BLaER1 treated with 17β-estradiol and CSF1 and Interleukin-3, amounts not matched to agents 10 nM and 100 nM (cell line): ENCODE results near the gene SRPX.
A peak's percentile ranks its signal among the peaks of the same experiment; 100 is the strongest.

Experiments
- H3K27ac ChIP-seq, 11 experiments: shearing (Covaris generic); formaldehyde crosslinking; 2 replicates each; pipeline ENCODE4 v1.8.1; 2022
- H3K27me3 ChIP-seq, 11 experiments: shearing (Covaris generic); formaldehyde crosslinking; 2 replicates each; pipeline ENCODE4 v1.8.1; 2022
- H3K36me3 ChIP-seq, 11 experiments: shearing (Covaris generic); formaldehyde crosslinking; 2 replicates each; pipeline ENCODE4 v1.8.1; 2022
- H3K4me1 ChIP-seq, 10 experiments: shearing (Covaris generic); formaldehyde crosslinking; 2 replicates each; pipeline ENCODE4 v1.8.1; 2022
- H3K4me2 ChIP-seq, 11 experiments: shearing (Covaris generic); formaldehyde crosslinking; 2 replicates each; pipeline ENCODE4 v1.8.1; 2022
- H3K4me3 ChIP-seq, 10 experiments: shearing (Covaris generic); formaldehyde crosslinking; 2 replicates each; pipeline ENCODE4 v1.8.1; 2022
- H3K9ac ChIP-seq, 11 experiments: shearing (Covaris generic); formaldehyde crosslinking; 2 replicates each; pipeline ENCODE4 v1.8.1; 2022
- H3K9me3 ChIP-seq, 11 experiments: shearing (Covaris generic); formaldehyde crosslinking; replicated peaks in 1 of 11; 2 replicates each; pipeline ENCODE4 v1.8.1; 2022
- H4K20me1 ChIP-seq, 11 experiments: shearing (Covaris generic); formaldehyde crosslinking; 2 replicates each; pipeline ENCODE4 v1.8.1; 2022
- Cebpa-rat ChIP-seq, 11 experiments: shearing (Covaris generic); IDR thresholded peaks; 2 replicates each; pipeline ENCODE4 v1.8.1; 2022

The SRPX gene, protein sequence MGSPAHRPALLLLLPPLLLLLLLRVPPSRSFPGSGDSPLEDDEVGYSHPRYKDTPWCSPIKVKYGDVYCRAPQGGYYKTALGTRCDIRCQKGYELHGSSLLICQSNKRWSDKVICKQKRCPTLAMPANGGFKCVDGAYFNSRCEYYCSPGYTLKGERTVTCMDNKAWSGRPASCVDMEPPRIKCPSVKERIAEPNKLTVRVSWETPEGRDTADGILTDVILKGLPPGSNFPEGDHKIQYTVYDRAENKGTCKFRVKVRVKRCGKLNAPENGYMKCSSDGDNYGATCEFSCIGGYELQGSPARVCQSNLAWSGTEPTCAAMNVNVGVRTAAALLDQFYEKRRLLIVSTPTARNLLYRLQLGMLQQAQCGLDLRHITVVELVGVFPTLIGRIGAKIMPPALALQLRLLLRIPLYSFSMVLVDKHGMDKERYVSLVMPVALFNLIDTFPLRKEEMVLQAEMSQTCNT

DNA sequence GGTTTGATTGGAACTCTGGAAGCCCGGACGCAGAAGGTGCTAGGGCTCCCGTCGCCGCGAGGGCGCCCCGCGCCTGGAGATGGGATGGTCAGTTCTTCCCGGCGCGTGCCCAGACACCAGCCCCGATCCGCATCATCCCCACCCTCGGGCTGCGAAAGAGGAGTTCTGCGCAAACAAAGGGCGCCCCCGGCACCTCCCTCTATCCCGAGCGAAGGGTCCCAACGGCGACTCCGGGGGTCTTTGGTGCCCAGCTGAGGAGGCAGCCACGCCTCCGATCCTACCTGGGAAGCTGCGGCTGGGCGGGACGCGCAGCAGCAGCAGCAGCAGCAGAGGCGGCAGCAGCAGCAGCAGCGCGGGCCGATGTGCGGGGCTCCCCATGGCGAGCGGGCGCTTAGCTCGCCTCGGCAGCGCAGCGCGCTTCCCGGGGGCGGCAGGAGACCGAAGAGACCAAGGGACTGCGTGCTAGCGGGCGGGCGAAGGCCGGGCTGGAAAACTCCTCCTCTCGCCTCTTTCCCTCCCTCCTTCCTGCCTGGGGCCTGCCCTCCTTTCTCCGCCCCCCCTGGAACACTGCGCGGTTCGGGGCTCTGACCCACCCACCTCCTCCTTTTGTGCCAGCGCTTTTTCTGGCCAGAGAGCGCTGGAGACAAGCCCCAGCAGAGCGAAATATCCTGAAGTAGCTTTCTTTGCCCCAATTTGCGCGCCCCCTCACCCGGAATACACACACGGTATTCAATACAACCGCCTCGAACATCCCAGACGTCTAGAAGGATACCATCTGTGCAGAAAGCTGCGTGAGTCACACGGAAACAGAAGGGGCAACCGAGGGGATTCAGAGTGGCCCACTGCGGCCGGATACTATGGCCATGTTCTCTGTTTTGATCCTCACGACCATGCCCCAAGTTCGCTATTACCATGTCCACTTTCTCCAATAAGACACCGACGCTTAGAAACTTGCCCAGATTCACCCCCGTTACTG is at the start of gene SRPX:
Gene SRPX (minus strand): TSS at position 457 of the 976 bp plus-strand sequence. CDS start 79 bp downstream, at position 378.
- peak within 1 kb of the TSS in 10 of 11 experiments; percentile 22 to 55 (median 48); a peak in 16 of 22 replicates for H3K9ac ChIP-seq
- peak within 1 kb of the TSS; percentile 50 to 70 (median 62) for H3K4me3 ChIP-seq

DNA sequence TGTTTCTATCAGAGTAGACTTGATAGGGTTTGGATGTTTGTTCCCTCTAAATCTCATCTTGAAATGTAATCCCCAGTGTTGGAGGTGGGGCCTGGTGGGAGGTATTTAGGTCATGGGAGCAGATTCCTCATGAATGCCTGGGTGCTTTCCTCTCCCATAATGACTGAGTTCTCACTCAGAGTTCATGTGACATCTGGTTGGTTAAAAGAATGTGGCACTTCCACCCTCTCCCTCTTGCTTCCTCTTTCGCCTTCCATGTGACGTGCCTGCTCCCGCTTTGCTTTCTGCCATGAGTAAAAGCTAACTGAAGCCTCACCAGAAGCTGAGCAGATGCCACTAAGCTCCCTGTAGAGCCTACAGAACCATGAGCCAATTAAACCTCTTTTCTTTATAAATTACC is 47.3 kb upstream of the SRPX start:
- 0 out of 22 replicates have a peak overlapping the region, but pooled peaks of 1 of the 11 experiments have one; percentile 4 for H3K4me2 ChIP-seq
- peaks cover 0 to 13% (median 11%) of the 10 kb centered on the region in 10 experiments; a peak in 14 of 20 replicates for H3K4me1 ChIP-seq
- H4K20me1 ChIP-seq: no peaks in the 10 kb centered on the region
- TF ChIP-seq Cebpa-rat (IDR thresholded peaks at IDR 0.05): no peak
- no peak overlapping the region for H3K27ac ChIP-seq
- no peak overlapping the region for H3K9ac ChIP-seq
- H3K27me3 ChIP-seq: no peaks in the 10 kb centered on the region; a peak in 1 of 22 replicates
- no peak overlapping the region for H3K4me3 ChIP-seq
- peaks cover 0 to 15% (median 0%) of the 10 kb centered on the region in 11 experiments; a peak in 5 of 22 replicates for H3K36me3 ChIP-seq
- peaks cover 0 to 18% (median 12%) of the 10 kb centered on the region in 11 experiments; a peak in 13 of 22 replicates for H3K9me3 ChIP-seq

More for the DNA sequence above, at the start of gene SRPX:
- peaks cover 0 to 6% (median 2%) of the 10 kb centered on the region in 10 experiments; a peak in 6 of 20 replicates for H3K4me1 ChIP-seq
- H3K4me2 ChIP-seq: peak within 1 kb of the TSS; percentile 75 to 93 (median 88)
- H3K27me3 ChIP-seq: peaks cover 20 to 38% (median 33%) of the 10 kb centered on the region in 11 experiments
- H3K27ac ChIP-seq: peak within 1 kb of the TSS in 1 of 11 experiments; percentile 16; a peak in 1 of 22 replicates
- peaks cover 0 to 8% (median 0%) of the 10 kb centered on the region in 11 experiments; a peak in 3 of 22 replicates for H3K9me3 ChIP-seq
- H3K36me3 ChIP-seq: no peaks in the 10 kb centered on the region
- no peak for TF ChIP-seq Cebpa-rat (IDR thresholded peaks at IDR 0.05)
- no peaks in the 10 kb centered on the region for H4K20me1 ChIP-seq

DNA sequence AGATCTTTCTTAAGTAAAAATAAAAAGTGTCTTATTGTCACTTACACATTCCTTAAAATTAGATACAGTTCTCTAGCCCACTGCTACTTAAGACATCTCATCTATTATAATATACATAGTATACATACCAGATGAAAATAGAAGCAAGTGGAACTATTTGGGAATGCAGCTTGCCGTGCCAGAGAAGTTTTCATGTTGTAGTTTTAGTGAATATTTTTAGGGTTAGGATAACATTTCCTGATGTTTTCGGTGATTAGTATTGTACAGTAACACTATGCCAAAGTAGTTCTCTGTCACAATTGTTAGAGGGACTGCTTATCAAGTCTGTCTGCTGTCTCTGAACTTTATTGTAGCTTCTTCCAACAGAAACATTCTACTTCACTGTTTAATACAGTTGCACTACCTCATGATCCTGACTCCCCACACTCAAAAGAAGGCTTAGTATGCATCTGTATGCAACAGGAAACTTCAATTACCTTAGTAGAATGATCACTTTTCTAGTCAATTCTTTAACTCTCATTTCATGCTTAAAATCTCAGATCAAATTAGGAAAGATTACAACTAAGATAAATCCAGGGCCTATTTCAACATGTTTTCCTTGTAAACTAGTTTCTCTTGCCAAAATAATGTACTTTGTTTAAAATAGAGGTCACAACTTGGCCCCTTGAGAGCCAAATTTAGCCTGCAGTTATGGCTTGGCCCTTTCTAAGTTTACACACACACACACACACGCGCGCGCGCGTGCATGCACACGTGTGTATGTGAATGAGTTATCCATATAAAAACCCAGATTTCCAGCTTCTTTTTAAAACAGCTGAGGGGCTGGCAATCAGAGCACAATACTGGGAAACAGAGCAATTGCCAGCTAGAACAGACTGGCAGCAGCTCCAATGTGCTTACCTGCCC is 42.3 kb upstream of the SRPX start:
- TF ChIP-seq Cebpa-rat (IDR thresholded peaks at IDR 0.05): no peak
- peaks cover 0 to 3% (median 0%) of the 10 kb centered on the region in 11 experiments; a peak in 1 of 22 replicates for H3K36me3 ChIP-seq
- peaks cover 0 to 8% (median 2%) of the 10 kb centered on the region in 11 experiments; a peak in 11 of 22 replicates for H3K9me3 ChIP-seq
- H4K20me1 ChIP-seq: no peaks in the 10 kb centered on the region
- no peaks in the 10 kb centered on the region for H3K4me1 ChIP-seq
- no peak overlapping the region for H3K9ac ChIP-seq
- H3K27ac ChIP-seq: no peak overlapping the region
- no peaks in the 10 kb centered on the region for H3K27me3 ChIP-seq
- no peak overlapping the region for H3K4me2 ChIP-seq
- no peak overlapping the region for H3K4me3 ChIP-seq

GRCh38 chrX:38260231-38260630 is 39.6 kb upstream of the SRPX start:
- no peaks in the 10 kb centered on the region for H3K4me1 ChIP-seq
- no peaks in the 10 kb centered on the region for H3K36me3 ChIP-seq
- no peaks in the 10 kb centered on the region for H4K20me1 ChIP-seq
- H3K27me3 ChIP-seq: no peaks in the 10 kb centered on the region
- H3K4me3 ChIP-seq: no peak overlapping the region
- H3K9ac ChIP-seq: no peak overlapping the region
- H3K4me2 ChIP-seq: no peak overlapping the region
- no peak overlapping the region for H3K27ac ChIP-seq
- no peak for TF ChIP-seq Cebpa-rat (IDR thresholded peaks at IDR 0.05)
- peaks cover 0 to 10% (median 0%) of the 10 kb centered on the region in 11 experiments; a peak in 6 of 22 replicates for H3K9me3 ChIP-seq

- no peak overlapping the region for H3K27ac ChIP-seq
- H3K4me1 ChIP-seq: no peaks in the 10 kb centered on the region
- no peaks in the 10 kb centered on the region for H3K27me3 ChIP-seq
- no peak overlapping the region for H3K4me2 ChIP-seq
- no peaks in the 10 kb centered on the region for H4K20me1 ChIP-seq
- H3K9me3 ChIP-seq: peaks cover 0 to 10% (median 0%) of the 10 kb centered on the region in 11 experiments; a peak in 6 of 22 replicates
- no peak overlapping the region for H3K4me3 ChIP-seq
- TF ChIP-seq Cebpa-rat (IDR thresholded peaks at IDR 0.05): no peak
- H3K9ac ChIP-seq: no peak overlapping the region
- no peaks in the 10 kb centered on the region for H3K36me3 ChIP-seq
Measured at GRCh38 chrX:38256019-38256418, 35.3 kb upstream of the SRPX start.

- no peak overlapping the region for H3K4me3 ChIP-seq
- H3K4me1 ChIP-seq: no peaks in the 10 kb centered on the region
- H3K4me2 ChIP-seq: no peak overlapping the region
- H3K9me3 ChIP-seq: no peaks in the 10 kb centered on the region
- H3K9ac ChIP-seq: no peak overlapping the region
- H3K27me3 ChIP-seq: no peaks in the 10 kb centered on the region
- TF ChIP-seq Cebpa-rat (IDR thresholded peaks at IDR 0.05): no peak
- no peak overlapping the region for H3K27ac ChIP-seq
- H3K36me3 ChIP-seq: no peaks in the 10 kb centered on the region
- H4K20me1 ChIP-seq: no peaks in the 10 kb centered on the region
Measured at GRCh38 chrX:38249965-38250364, 29.3 kb upstream of the SRPX start.

DNA sequence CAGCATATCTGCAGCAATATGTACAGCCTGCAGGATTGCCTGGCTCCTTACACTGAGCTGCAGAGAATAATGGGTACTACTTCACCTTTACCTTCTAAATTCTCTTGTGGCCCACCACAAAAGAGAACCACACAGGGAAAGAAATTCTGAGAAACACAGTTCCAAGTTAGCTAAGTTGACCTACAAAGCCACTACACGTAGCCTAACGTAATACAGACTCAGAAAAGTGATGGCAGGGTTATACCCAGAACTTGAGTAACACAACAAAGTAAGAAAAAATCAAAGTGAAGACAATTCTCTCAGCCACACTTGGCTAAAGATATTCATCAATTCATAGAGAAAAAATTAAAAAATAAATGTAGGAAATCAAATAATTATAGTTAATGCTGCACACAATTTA is 26.4 kb upstream of the SRPX start:
- Histone ChIP-seq H3K4me3 (no peak overlapping the region), H3K9me3 (no peaks in the 10 kb centered on the region), H4K20me1 (no peaks in the 10 kb centered on the region), H3K4me2 (no peak overlapping the region), H3K4me1 (no peaks in the 10 kb centered on the region), H3K36me3 (no peaks in the 10 kb centered on the region), H3K27me3 (no peaks in the 10 kb centered on the region), H3K9ac (no peak overlapping the region), H3K27ac (no peak overlapping the region)
- no peak for TF ChIP-seq Cebpa-rat (IDR thresholded peaks at IDR 0.05)

GRCh38 chrX:38240541-38240940 is 19.9 kb upstream of the SRPX start:
- Histone ChIP-seq H3K27ac (no peak overlapping the region), H3K4me3 (no peak overlapping the region), H3K9me3 (no peaks in the 10 kb centered on the region), H3K4me2 (no peak overlapping the region), H3K9ac (no peak overlapping the region), H4K20me1 (no peaks in the 10 kb centered on the region), H3K4me1 (no peaks in the 10 kb centered on the region), H3K36me3 (no peaks in the 10 kb centered on the region), H3K27me3 (no peaks in the 10 kb centered on the region)
- no peak for TF ChIP-seq Cebpa-rat (IDR thresholded peaks at IDR 0.05)
